H1 (cell line): ENCODE results near the gene PCYT1B.

ENCODE experiments used
- EP300 ChIP-seq, 2 experiments: IDR thresholded peaks; 1 replicate in 1 of 2; 2 replicates in 1 of 2; pipeline ENCODE4 v1.6.1; 2011 to 2012; ENCODE audit warnings: low read depth in 2 of 2, low read length in 2 of 2, mild to moderate bottlenecking in 2 of 2, borderline replicate concordance in 1 of 2, inconsistent platforms in 1 of 2, moderate library complexity in 1 of 2
- POLR2A ChIP-seq, 2 experiments: IDR thresholded peaks; 1 replicate in 1 of 2; 2 replicates in 1 of 2; pipeline ENCODE4 v1.6.1; 2011; ENCODE audit warnings: low read depth in 2 of 2, low read length in 2 of 2, mild to moderate bottlenecking in 2 of 2; ENCODE audit errors: control extremely low read depth in 1 of 2

DNA sequence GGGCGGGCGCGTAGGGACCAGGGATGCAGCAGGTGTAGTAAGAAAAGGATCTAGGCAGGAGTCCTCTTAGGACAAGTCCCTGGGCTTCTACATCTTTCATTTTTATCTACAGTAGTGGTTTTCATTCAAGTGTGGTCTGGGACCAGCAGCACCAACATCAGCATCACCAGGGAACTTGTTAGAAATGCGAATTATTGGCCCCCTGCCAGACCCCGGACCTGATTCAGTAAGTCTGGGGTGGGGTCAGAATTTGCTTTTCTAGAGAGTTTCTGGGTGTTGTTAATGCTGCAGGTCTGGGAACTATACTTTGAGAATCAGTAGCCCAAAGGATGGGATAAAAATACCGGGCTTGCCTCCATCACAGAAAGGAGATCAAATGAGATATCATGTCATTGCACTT is 1.3 kb upstream of the PCYT1B start:
- TF ChIP-seq POLR2A (IDR thresholded peaks at IDR 0.05; ENCODE audit: control extremely low read depth in 1 of 2, low read depth in 2 of 2, low read length in 2 of 2) (no peak), EP300 (IDR thresholded peaks at IDR 0.05; ENCODE audit: borderline replicate concordance in 1 of 2, low read depth in 2 of 2, low read length in 2 of 2) (no peak)
